ENCODE data around the gene CCT5.
A peak's percentile ranks its signal among the peaks of the same experiment; 100 is the strongest.

The CCT5 gene

DNA sequence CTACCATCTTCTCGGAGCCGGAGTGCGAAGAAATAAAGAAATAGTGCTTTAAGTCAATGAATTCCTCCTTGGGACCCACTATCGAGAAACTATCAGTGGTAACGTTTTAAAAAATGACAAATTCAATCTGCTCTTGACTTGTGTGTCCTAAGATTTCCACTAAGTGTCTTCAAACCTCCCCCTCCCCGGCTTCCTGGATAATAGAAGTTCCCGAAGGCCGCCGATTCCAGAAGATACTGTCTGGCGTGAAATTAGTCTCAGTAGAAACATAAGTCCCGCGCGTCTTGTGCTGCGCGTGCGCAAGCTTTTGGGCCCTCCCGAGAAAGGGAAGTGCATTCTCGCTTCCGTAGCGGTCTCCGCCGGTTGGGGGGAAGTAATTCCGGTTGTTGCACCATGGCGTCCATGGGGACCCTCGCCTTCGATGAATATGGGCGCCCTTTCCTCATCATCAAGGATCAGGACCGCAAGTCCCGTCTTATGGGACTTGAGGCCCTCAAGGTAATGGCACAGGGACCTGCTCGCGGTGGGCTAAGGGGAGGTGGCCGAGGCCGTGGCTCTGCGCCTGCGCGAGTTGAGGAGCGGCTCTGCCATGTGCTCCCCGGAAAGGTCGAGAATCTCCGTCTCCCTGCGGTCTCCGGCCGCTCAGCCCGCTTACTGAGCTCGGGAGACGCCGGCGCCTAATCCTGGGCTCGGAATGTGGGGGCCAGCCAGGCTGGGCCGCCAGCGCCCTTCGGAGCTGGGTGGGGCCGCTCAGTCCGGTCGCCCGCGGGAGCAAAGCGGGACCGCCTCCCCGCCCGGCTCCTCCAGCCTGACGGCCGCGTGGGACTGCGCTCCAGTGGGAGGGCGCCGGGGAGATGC is at the start of gene CCT5:
Gene CCT5, plus strand, starts transcription at position 333 of the 858 bp plus-strand sequence. Its CDS starts 61 bp downstream, at position 394.
- DNase-seq: peak; percentile 99

DNA sequence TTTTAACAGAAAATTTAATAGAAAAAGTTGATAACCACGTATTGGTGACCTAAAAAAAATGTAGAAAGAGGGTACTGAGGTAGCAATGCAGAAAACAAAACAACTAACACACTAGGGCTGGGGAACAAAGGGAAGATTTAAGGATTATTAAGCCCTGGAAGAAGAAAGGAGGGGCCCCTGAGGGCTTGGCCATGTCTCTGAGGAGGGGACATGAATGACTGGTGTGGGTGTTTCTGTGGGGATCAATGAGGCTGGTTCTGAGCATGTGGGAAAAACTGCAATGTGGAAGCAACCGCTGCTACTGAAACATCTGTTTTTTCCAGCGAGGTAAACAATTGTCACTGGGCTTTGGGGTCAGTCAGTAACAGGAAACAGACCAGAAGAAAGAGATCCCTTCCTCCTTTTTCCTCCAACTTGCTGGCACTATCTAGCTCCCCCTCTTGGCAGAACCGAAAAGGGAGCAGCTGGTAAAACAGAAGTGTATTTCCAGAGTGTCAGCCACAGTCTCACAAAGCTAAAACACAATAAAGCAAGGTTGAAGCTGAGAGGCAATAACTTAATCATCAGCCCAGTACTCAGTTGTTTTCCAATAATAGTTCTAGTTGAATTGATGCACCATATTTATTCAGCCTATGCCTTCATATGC is 48.7 kb upstream of the CCT5 start:
- DNase-seq: peak; percentile 58

DNA sequence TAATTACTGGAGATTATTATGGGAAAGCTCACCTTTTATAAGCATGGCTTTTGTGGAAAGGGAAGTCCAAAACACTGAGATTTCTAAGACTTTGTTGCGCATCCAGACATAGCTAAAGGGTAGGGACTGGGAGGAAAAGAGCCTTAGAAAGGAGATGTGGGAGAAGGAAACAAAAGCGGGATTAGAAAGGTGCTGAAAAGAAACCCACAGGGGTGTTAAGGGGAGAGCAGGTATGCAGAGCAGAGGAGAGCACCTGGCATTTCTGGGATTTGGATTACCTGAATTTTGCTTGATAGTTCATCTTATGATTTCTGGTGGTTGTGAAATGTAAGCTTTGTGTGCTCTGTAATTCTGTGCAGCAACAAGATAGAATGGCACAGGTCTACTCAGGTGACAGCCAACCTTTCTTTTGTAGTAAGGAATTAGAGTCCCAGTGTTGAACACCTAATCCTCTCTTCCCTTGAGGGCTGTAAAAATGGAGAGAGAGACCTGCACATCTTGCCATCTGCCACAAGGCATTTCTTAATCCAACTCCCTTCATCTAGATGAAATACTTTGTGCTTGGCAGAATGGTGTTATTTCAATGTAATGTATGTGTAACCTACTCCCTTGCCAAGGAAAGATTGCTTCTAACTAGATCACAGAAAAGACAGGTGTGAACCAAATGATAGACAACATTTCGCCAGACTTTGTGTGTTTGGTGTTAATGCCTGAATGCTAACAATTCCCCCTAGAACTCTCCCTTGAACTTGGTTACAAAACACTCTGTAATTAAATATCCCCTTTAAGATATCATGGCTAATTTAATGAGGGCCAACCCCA is 47.8 kb upstream of the CCT5 start:
- DNase-seq: no peak

DNA sequence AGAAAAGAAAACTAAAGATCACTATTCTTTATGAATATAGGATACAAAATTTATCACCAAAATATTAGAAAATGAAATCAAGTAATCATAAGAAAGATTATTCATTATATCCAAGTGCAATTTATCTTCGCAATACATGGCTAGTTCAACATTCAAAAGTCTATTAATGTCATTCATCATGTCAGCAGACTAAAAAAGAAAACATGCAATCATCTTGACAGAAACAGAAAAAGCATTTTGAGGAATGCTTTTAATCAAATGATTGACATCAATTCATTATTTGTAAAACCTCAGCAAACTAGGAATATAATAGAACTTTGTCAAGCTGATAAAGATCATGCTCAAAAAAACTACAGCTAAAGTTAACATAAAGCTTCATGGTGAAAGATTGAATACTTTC is 41.1 kb upstream of the CCT5 start:
- DNase-seq: no peak

DNA sequence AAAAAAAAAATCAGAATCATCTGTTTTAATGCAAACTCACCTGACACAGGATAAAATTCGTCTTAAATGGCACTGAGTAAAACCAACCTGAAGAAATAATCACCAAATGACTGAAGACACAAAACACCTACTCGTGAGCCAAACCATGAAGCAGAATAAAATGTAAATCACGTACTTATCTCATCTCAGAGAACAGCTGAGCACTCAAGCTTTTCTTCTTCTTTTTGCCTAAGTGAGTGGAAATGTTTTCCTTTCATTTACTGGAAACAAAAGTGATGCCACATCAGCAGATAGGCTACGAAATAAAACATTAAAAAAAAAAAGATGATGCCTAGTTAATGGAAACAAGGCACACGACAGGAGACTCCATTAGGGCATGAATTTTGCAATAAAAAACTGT is 36.8 kb upstream of the CCT5 start:
- no peak for DNase-seq

DNA sequence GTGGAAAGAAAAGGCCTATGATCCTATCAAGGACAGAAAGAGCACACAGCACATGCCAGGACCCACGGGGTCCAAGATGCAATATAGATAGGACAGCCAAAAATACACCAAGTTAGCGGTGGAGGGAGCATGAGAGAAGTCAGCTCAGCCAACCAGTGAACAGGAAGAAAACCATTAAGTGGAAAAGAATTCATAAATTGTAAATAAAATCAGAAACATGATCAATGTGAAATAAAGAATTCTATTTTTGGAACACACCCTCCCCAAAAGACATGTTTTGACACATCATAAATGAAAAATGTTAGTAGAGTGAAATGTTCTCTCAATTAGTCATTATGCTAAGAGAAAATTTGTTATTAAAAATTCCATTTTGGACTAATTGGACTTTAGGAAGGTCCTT is 36.0 kb upstream of the CCT5 start:
- no peak for DNase-seq

DNA sequence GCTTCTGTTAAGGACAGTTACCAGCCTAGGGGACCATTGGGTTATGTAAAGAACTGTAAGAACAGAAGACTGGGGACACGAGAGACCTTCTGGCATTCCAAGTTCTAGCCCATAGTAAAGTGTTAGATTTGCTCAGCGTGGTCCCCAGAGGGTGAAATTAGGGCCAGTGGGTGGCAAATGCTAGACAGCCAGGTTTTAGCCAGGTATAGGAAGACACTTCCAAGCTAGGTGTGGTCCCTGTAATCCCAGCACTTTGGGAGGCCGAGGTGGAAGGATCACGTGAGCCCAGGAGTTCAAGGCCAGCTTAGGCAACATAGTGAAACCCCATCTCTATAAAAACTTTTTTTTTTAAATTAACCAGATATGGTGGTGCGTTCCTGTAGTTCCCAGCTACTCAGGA is 34.7 kb upstream of the CCT5 start:
- DNase-seq: no peak

DNA sequence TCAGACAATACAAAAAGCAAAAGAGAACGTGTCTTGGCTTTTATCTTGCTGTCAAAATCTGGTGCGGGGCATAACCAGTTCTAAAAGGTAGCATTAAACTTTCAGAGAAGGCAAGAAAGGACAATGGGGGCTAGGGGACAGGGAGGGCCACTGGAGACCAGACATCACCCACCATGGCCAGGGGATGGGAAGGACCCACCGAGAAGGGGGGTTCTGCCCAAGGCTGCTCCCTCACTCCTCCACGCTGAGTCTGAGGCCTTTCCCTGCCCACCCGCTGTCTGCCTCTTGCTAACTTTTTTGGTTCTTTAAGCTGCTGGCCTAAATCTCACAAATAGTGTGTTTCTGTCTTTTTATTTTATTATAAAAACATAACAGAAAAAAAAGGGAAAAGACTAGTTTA is 34.0 kb upstream of the CCT5 start:
- no peak for DNase-seq

DNA sequence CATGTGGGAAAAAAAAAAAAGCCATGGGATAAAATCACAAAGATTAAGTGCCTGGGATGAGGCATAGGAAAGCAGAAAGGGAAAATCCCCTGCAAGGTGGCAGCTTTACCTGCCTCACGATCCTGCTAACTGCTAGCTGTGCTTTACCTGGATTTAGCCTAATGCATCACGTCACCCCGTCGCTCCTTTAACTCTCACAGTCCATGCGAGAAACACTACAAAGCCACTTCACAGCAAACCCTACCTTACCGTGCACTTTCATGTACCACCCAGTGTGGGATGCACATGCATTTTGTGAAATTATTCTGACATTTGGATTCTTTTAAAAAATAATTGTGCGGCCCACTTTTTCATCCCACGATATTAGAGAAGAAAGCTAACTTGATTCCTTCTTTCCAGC is 31.4 kb upstream of the CCT5 start:
- DNase-seq: no peak

DNA sequence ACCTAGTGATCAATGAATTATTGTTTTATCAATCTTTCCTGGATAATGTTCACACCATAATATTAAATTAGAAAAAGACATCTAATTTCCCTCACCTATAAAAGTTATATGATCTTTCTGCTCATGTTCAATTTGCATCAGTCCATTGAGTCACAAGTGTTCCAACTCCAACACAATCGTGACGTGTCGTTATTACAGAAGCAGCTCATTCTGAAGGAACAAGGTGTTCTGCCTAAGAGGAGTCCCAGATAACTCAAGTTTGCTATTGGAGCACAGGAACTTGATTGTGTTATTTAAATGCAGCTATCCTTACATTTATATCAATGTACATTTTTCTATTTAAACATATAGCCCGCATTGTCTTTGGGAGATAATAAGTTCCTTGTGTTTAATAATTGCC is 31.0 kb upstream of the CCT5 start:
- DNase-seq: no peak

DNA sequence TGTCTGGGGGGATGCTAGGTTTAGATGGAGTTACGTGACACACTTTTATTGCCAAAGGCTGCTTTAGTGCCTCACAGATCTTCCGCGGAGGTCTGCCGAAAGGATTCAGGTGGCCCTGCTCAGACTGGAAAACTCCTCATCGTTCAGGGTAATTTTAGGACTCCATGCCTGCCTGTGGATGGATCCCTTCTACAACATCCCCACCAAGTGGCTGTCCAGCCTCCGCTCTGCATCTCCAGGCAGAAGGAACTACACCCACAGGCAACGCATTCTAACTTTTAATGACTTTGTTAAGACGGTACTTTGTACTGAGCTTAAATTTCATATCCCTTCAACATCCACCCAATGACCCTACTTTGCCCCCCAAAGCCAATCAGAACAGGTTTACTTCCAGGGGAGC is 29.8 kb upstream of the CCT5 start:
- no peak for DNase-seq

DNA sequence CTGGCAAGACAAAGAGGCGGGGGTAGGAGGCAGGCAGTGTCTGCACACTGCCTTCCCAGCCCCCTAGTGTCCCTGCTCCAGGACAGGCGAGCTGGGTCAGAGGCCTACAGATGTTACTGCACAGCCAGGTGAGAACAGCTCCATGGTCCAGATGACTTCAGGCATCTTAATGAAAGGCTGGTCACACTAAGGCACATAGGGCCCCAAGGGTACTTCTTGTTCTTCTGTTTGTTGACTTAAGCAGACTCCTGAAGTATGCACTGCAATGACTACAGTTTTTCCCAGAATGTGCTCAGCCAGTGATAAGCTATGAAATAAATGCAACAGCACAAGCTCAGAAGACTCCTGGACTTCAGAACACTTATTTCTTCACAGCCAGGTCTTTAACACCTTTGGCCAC is 27.8 kb upstream of the CCT5 start:
- DNase-seq: no peak

DNA sequence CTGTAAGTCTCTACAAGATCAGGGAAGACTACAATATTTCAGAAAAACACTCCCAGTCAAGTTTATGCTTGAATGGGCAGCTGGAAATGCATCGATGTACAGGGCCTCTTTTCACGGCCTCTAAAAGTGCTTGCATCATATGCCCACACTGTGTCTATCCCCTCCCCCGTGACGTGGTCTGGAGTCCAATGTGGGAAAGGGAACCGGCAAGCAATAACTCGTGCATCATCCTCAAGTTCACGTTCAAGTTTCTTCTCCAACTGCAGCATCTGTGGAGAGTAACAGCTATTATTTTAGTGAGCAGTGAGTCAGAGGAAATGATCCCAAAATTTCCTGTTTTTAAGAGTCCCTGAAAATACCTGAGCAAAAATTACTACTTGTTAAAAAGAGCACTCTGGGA is 22.7 kb upstream of the CCT5 start:
- no peak for DNase-seq

DNA sequence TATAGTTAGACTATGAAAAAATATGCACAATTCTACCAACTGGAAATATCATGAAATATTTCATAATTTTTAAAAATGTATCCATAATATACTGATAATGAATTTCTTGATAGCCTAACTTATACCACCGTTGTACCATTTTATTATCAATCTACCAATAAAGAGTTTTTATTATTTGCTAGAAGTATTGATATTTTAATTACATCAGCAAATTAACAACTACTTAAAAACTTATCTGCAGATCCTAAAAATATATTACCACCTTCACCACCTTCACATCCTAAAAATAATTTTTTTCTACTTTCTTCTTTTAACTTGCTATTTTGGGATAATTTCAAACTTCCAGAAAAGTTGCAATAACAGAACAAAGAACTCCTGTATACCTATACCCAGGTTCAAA is 21.8 kb upstream of the CCT5 start:
- no peak for DNase-seq

DNA sequence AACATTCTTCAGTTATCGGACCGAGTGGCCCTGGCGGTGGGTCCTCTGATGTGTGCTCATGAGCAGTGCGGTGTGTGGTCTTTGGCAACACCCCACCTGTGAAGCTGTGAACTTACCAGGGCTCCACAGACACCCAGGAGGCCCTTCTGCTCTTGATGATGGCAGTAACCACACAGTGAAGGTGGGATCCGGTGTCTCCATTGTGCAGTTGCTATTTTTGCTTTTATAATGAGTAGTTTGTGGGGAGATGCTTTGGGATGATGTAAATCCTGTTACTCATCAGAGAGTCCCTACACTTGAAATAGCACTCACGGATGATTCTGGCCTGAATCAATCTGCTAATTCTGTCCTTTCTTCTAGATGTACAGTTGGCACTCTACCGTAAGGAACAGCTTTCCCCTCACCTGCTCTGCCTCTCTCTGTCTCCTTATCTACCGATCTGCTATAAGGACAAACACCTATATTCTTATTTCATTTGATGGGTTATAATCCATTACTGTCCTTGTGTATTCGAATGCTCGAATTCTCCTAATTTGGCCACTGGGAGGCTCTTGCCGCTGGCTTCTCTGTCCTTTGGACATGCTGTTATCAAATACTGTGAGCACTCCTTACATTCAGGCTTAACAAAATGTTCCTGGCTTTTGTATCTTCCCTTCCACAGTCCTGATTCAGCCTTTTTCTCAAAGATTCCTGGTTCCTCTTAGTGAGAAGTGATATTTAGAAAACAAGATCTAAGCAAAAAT is 20.6 kb upstream of the CCT5 start:
- DNase-seq: no peak

DNA sequence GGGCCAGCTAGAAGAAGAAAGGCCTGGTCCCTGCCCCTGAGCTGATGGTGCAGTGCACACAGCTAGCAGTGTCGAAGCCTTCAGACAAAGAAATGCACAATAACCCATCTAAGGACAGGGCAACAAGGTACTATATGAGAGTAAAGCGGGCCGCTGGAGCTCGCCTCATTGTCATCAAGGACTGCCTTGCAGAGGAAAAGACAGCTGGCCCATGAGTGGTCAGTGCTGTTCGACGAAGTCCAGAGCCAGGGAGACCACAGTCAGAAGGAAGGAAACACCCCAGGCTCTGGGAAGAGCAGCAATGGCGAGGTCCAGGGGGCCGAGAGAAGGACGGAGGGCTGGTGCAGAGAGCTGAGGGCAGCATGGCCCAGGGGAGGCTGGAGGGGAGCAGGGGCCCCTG is 17.7 kb upstream of the CCT5 start:
- no peak for DNase-seq

DNA sequence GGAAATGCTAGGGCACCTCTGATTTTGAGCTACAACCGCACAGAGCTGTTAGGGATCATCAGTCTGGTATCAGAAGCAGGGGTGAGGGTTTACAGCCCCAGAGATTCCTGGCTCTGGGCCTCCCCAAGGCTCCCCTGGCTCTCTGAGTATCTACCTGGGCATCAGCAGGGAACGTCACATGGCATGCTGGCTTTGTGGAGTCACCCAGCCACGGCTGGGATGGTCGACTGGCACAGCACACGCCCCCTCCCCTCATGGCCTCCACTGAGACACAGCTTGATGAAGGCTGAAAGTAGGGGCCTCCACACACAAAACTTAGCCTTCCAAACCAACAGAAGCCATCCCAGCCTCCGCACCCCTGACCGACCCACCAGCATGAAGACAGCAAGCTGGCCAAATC is 17.1 kb upstream of the CCT5 start:
- no peak for DNase-seq

DNA sequence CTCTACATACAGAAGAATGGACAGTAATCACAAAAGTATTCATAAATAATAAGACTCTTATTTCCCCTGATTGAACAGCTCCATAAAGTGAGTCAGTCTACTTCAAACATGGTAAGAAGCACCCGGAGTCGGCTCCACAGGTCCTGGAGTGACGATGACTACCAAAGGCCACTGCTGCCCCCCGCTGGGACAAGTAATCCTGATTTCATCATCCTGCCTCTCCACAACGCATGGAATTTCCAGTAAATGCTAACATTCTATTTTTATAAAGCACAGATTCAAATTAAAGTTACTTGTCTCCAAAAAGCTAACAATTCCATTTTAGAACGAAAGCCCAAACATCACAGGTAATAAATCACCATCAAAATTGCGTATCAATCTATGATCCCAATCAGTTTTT is 16.6 kb upstream of the CCT5 start:
- DNase-seq: peak; percentile 78

DNA sequence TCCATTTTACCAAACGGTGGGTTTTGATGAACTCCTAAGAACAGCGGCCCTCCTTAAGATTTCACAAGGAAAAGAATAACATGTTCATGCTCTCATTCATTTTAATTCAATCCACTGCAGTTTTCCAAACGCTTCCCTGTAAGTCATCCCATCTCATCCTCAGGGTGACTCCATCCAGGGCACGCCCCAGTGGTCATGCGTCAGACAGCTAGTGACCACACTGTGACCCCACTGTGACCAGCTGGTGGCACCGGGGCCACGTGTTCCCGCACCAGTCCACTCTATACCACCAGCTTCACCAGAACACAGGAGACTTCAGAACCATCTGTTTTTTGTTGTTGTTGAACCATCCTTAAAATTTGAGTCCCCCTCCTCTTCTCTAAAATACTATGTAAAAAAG is 14.7 kb upstream of the CCT5 start:
- no peak for DNase-seq

DNA sequence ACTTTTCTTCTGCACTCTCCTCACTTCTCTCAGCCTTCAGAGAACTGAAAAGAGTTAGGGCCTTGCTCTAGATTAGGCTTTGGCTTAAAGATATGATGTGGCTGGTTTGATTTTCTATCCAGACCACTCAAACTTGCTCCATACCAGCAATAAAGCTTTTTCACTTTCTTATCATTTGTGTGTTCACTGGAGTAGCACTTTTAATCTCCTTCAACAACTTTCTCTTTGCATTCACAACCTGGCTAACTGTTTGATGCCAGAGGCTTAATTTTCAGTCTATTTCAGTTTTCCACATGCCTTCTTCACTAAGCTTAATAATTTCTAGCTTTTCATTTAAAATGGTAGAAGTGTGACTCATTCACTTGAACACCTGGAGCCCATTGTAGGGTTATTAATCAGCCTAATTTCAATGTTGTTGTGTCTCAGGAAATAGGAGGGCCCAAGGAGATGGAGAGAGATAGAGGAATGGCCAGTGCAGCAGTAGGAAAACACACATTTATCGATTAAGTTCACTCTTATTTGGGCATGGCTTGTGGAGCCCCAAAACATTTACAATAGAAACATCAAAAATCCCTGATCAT is 6.3 kb upstream of the CCT5 start:
- no peak for DNase-seq

DNA sequence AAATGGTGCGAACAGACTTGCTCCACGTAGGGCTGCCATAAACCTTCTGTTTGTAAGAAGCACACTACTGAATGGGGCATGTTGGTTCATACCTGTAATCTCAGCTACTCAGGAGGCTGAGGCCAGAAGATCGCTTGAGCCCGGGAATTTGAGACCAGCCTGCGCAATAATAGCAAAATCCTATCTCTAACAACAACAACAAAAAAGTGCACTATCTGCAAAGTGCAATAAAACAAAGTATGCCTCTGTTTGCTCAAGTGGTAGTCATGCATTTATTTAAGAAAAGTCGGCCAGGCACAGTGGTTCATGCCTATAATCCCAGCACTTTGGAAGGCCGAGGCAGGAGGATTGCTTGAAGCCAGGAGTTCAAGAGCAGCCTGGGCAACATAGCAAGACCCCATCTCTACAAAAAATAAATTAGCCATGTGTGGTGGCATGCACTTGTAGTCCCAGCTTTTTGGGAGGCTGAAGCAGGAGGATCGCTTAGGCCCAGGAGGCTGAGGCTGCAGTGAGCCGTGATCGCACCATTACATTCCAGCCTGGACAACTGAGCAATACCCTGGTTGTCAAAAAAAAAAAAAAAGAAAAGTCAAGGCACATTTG is 5.6 kb upstream of the CCT5 start:
- DNase-seq: no peak

DNA sequence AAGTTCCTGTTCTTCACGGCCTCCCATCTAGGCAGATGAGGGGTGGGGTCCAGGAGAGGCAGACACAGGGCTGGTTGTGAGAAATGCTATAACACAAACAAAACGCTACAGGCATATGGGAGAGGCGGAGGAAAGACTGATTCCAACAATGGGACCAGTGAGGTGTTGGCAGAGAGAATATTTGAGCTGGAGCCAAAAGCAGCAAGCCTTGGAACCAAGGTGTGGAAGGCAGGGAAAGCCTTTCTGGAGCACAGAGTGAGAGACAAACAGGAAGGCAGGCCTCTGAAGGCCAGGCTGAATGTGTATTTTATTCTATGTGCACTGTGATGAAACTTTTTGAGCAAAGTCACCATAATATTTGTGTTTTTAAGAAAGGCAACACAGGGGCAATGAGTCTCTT is 3.3 kb upstream of the CCT5 start:
- no peak for DNase-seq
